Osteocyte (in vitro differentiated cells): ENCODE data around the gene ARHGEF25. TPM values are rescaled to one million over a fixed set of nuclear protein-coding genes. Genes with fewer than 3 reads are reported as not detected.
"Not testable (repeated sequence)": the region's sequence is repeated elsewhere in the genome, so short reads cannot be mapped to it uniquely, and the experiment has no call there.

Experiments used
- DNase-seq: peaks from one replicate; pipeline ENCODE4 v3.0.0; 2021; ENCODE audit warnings: mixed read lengths; ENCODE audit not compliant: unreplicated experiment; ENCODE audit errors: extremely low spot score
- H3K27ac Mint-ChIP-seq: one replicate; pipeline ENCODE4 v1.8.0; 2021; ENCODE audit warnings: mild to moderate bottlenecking, mixed read lengths; ENCODE audit not compliant: unreplicated experiment
- H3K27me3 Mint-ChIP-seq: one replicate; pipeline ENCODE4 v1.8.0; 2021; ENCODE audit warnings: mixed read lengths; ENCODE audit not compliant: unreplicated experiment
- H3K36me3 Mint-ChIP-seq: one replicate; pipeline ENCODE4 v1.8.0; 2021; ENCODE audit warnings: mixed read lengths; ENCODE audit not compliant: unreplicated experiment
- H3K4me1 Mint-ChIP-seq: one replicate; pipeline ENCODE4 v1.8.0; 2021; ENCODE audit warnings: mixed read lengths; ENCODE audit not compliant: unreplicated experiment
- H3K4me3 Mint-ChIP-seq: one replicate; pipeline ENCODE4 v1.8.0; 2021; ENCODE audit warnings: mild to moderate bottlenecking, moderate library complexity, mixed read lengths; ENCODE audit not compliant: unreplicated experiment
- H3K9me3 Mint-ChIP-seq: one replicate; pipeline ENCODE4 v1.8.0; 2021; ENCODE audit warnings: mixed read lengths; ENCODE audit not compliant: unreplicated experiment
- long read RNA-seq: library from polyadenylated mRNA; unstranded; transcript quantifications from one replicate; pipeline ENCODE4 v2.0.0, GENCODE V29; 2021
- total RNA-seq: library from RNA; stranded (reverse); gene quantifications from 2 replicates; pipeline ENCODE4 v1.2.1, GENCODE V29; 2021
- TF ChIP-seq, protein P1 (sequence below): fragments of 200-600 bp; sonication (generic); IDR thresholded peaks from 2 replicates; pipeline ENCODE4 v1.5.0; 2021; ENCODE audit warnings: antibody characterized with exemption, mild to moderate bottlenecking, moderate library complexity

ARHGEF25 gene
- total RNA-seq = 25.8 and 27.6 TPM in 2 replicates
- long read RNA-seq = 0 reads

DNA sequence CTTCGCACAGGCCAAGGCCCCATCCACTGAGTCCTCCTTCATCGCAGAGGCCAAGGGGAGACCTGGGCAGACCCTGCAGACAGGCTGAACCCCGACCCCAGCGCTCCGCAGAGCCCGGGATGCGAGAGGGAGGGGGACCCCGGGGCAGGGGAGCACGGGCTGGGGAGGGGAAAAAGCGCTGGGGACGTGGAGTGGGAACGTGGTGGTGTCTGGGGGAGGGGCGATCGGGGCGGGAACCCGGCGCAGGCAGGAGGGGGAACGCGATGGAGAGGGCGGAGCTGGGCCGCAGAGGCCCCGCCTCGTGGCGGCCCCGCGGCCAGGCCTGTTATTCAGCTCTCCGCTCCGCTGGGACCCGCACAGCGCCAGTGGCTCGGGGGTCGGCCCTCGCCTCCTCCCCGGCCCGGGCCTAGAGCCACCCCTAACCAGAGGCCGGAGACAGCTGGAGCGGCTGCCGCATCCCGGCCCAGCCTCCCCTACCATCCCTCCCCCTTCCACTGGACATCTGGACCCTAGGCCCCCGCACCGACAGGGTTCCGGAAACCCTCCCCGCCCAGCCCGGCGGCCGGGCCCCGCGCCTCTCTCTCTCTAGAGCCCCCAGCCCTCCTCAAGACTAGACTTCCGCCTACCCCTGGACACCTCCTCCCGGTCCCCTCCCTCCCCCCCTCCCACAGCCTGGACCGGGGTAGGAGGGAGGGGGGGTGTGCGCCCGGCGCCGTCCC, at the start of gene ARHGEF25:
TSS of gene ARHGEF25 (plus strand) at position 328 of the 719 bp plus-strand sequence. CDS start 460 bp downstream, outside the sequence.
- Mint-ChIP-seq H3K27me3 (peaks cover 2% of the 10 kb centered on the region), H3K36me3 (peaks cover 14% of the 10 kb centered on the region), H3K27ac (peak within 1 kb of the TSS; percentile 47), H3K9me3 (no peaks in the 10 kb centered on the region), H3K4me1 (peaks cover 25% of the 10 kb centered on the region), H3K4me3 (peak within 1 kb of the TSS; percentile 78)
- TF ChIP-seq, protein P1, sequence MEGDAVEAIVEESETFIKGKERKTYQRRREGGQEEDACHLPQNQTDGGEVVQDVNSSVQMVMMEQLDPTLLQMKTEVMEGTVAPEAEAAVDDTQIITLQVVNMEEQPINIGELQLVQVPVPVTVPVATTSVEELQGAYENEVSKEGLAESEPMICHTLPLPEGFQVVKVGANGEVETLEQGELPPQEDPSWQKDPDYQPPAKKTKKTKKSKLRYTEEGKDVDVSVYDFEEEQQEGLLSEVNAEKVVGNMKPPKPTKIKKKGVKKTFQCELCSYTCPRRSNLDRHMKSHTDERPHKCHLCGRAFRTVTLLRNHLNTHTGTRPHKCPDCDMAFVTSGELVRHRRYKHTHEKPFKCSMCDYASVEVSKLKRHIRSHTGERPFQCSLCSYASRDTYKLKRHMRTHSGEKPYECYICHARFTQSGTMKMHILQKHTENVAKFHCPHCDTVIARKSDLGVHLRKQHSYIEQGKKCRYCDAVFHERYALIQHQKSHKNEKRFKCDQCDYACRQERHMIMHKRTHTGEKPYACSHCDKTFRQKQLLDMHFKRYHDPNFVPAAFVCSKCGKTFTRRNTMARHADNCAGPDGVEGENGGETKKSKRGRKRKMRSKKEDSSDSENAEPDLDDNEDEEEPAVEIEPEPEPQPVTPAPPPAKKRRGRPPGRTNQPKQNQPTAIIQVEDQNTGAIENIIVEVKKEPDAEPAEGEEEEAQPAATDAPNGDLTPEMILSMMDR = no peak
- DNase-seq = no peak

DNA sequence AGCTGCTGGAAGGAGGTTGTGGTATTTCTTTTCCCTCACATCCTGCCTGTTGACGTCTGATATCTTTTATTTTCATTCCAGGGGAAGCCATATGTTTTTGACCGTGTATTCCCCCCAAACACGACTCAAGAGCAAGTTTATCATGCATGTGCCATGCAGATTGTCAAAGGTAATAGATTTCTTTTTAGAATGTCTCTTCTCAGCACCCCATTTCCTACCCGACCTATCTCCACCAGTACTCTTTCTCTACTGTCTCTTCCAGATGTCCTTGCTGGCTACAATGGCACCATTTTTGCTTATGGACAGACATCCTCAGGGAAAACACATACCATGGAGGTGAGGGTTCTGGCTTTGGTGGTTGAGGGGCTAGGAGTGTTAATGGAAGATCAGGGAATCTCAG, 47.9 kb upstream of the ARHGEF25 start:
- H3K4me3 Mint-ChIP-seq = no peak overlapping the region
- no peaks in the 10 kb centered on the region for H3K9me3 Mint-ChIP-seq
- no peaks in the 10 kb centered on the region for H3K4me1 Mint-ChIP-seq
- no peak for DNase-seq
- H3K36me3 Mint-ChIP-seq = no peaks in the 10 kb centered on the region
- TF ChIP-seq, protein P1 = no peak
- peaks cover 37% of the 10 kb centered on the region for H3K27me3 Mint-ChIP-seq
- H3K27ac Mint-ChIP-seq = no peak overlapping the region

- no peak for DNase-seq
- Mint-ChIP-seq H3K27ac (no peak overlapping the region), H3K4me1 (no peaks in the 10 kb centered on the region), H3K36me3 (no peaks in the 10 kb centered on the region), H3K27me3 (peaks cover 37% of the 10 kb centered on the region), H3K9me3 (no peaks in the 10 kb centered on the region), H3K4me3 (no peak overlapping the region)
- TF ChIP-seq, protein P1 = no peak
Observed at GRCh38 chr12:57564178-57564740, 47.0 kb upstream of the ARHGEF25 start.

- H3K4me1 Mint-ChIP-seq = no peaks in the 10 kb centered on the region
- TF ChIP-seq, protein P1 = no peak
- H3K36me3 Mint-ChIP-seq = no peaks in the 10 kb centered on the region
- no peak for DNase-seq
- no peak overlapping the region for H3K27ac Mint-ChIP-seq
- H3K9me3 Mint-ChIP-seq = no peaks in the 10 kb centered on the region
- H3K4me3 Mint-ChIP-seq = no peak overlapping the region
- H3K27me3 Mint-ChIP-seq = peaks cover 12% of the 10 kb centered on the region
Observed at GRCh38 chr12:57568838-57569237, 42.4 kb upstream of the ARHGEF25 start.

GRCh38 chr12:57569858-57570257, 41.4 kb upstream of the ARHGEF25 start:
- no peak for DNase-seq
- TF ChIP-seq, protein P1 = no peak
- Mint-ChIP-seq H3K4me1 (no peaks in the 10 kb centered on the region), H3K27me3 (peaks cover 3% of the 10 kb centered on the region), H3K9me3 (no peaks in the 10 kb centered on the region), H3K27ac (no peak overlapping the region), H3K36me3 (no peaks in the 10 kb centered on the region), H3K4me3 (no peak overlapping the region)

- not testable (repeated sequence) for H3K4me1 Mint-ChIP-seq, H3K27me3 Mint-ChIP-seq, DNase-seq, H3K9me3 Mint-ChIP-seq, H3K36me3 Mint-ChIP-seq, H3K4me3 Mint-ChIP-seq, H3K27ac Mint-ChIP-seq
Observed at GRCh38 chr12:57570438-57570837, 40.8 kb upstream of the ARHGEF25 start.
